Activated naive CD4-positive, alpha-beta T cell treated with anti-CD3 and anti-CD28 coated beads for 36 hours (primary cell): ENCODE data around the gene ZNF683. TPM values are rescaled to one million over a fixed set of nuclear protein-coding genes. Genes with fewer than 3 reads are reported as not detected.
"Not testable (repeated sequence)": the region's sequence is repeated elsewhere in the genome, so short reads cannot be mapped to it uniquely, and the experiment has no call there.

Experiments
- CTCF ChIA-PET: fragments of 350-600 bp; sonication (Branson Sonifier 250); formaldehyde crosslinking; loops from one replicate; lab custom pipeline; 2021; ENCODE audit warnings: antibody characterized with exemption; lab: Charles Lee
- DNase-seq: peaks from one replicate; pipeline ENCODE4 v3.0.0-alpha.2; 2020
- H3K27ac Mint-ChIP-seq: one replicate; pipeline ENCODE4 v1.8.0; 2021; ENCODE audit warnings: mild to moderate bottlenecking, mixed read lengths
- H3K27me3 Mint-ChIP-seq: one replicate; pipeline ENCODE4 v1.8.0; 2021; ENCODE audit warnings: low read depth, mixed read lengths
- H3K36me3 Mint-ChIP-seq: one replicate; pipeline ENCODE4 v1.8.0; 2021; ENCODE audit warnings: low read depth, mixed read lengths
- H3K4me1 Mint-ChIP-seq: one replicate; pipeline ENCODE4 v1.8.0; 2021; ENCODE audit warnings: low read depth, mixed read lengths
- H3K4me3 Mint-ChIP-seq: one replicate; pipeline ENCODE4 v1.8.0; 2021; ENCODE audit warnings: mild to moderate bottlenecking, moderate library complexity, mixed read lengths
- H3K9me3 Mint-ChIP-seq: one replicate; pipeline ENCODE4 v1.8.0; 2021; ENCODE audit warnings: mixed read lengths
- intact Hi-C: fragments of 100-400 bp; cut with micrococcal nuclease; formaldehyde crosslinking; loops from one replicate; pipeline ENCODE4 v1.15.1; 2023
- total RNA-seq, 2 experiments: library from RNA; stranded (reverse); gene quantifications; one replicate each; pipeline ENCODE4 v1.2.3, GENCODE V29; 2021

Gene ZNF683
- not detected for total RNA-seq

- intact Hi-C loops, H3K4me3 Mint-ChIP-seq: not testable (repeated sequence)
Observed at GRCh38 chr1:26372611-26373010, at the start of gene ZNF683. Gene ZNF683 (minus strand): TSS chr1:26372750. CDS start chr1:26368571, 4,179 bp downstream.

GRCh38 chr1:26419494-26419893, 46.9 kb upstream of the ZNF683 start:
- H3K4me3 Mint-ChIP-seq = no peak overlapping the region
- intact Hi-C loops = loop anchor here (5.0 kb wide), 1 partner anchor 382 kb away; no protein-coding TSS in a partner anchor
- DNase-seq = no peak
- H3K27me3 Mint-ChIP-seq = peaks cover 4% of the 10 kb centered on the region
- no peaks in the 10 kb centered on the region for H3K36me3 Mint-ChIP-seq
- no peak overlapping the region for H3K27ac Mint-ChIP-seq
- CTCF ChIA-PET = interaction anchor here (0.7 to 1.5 kb wide), 6 partner anchors 13 to 230 kb away, joined by 3 to 4 read pairs (median 4); no protein-coding TSS in a partner anchor
- H3K4me1 Mint-ChIP-seq = no peaks in the 10 kb centered on the region
- no peaks in the 10 kb centered on the region for H3K9me3 Mint-ChIP-seq

More at GRCh38 chr1:26372611-26373010, at the start of gene ZNF683:
- not testable (repeated sequence) for H3K9me3 Mint-ChIP-seq, H3K27me3 Mint-ChIP-seq, DNase-seq, H3K36me3 Mint-ChIP-seq
- peak within 1 kb of the TSS; percentile 22 for H3K27ac Mint-ChIP-seq
- CTCF ChIA-PET = interaction anchor here (2.2 kb wide), 1 partner anchor 9 kb away, joined by 17 read pairs; no protein-coding TSS in a partner anchor
- peaks cover 71% of the 10 kb centered on the region for H3K4me1 Mint-ChIP-seq

- intact Hi-C loops = loop anchor here (5.0 kb wide), 1 partner anchor 382 kb away; no protein-coding TSS in a partner anchor
- H3K9me3 Mint-ChIP-seq = no peaks in the 10 kb centered on the region
- CTCF ChIA-PET = interaction anchor here (1.0 to 2.3 kb wide), 3 partner anchors 41 to 81 kb away, joined by 3 to 13 read pairs (median 3); no protein-coding TSS in a partner anchor
Observed at GRCh38 chr1:26418865-26419349, 46.4 kb upstream of the ZNF683 start.

GRCh38 chr1:26417111-26417759, 44.7 kb upstream of the ZNF683 start:
- intact Hi-C loops = loop anchor here (1.0 to 5.0 kb wide), 3 partner anchors 54 to 380 kb away; no protein-coding TSS in a partner anchor
- Mint-ChIP-seq H3K36me3 (no peaks in the 10 kb centered on the region), H3K27me3 (peaks cover 14% of the 10 kb centered on the region), H3K4me1 (no peaks in the 10 kb centered on the region), H3K9me3 (no peaks in the 10 kb centered on the region), H3K4me3 (no peak overlapping the region), H3K27ac (no peak overlapping the region)
- CTCF ChIA-PET = interaction anchor here (0.6 to 3.4 kb wide), 62 partner anchors 9 to 381 kb away, joined by 3 to 42 read pairs (median 4); partner anchors contain the start of genes CEP85, CRYBG2, DHDDS and SH3BGRL3
- peak; percentile 92 for DNase-seq

More at GRCh38 chr1:26418865-26419349, 46.4 kb upstream of the ZNF683 start:
- Mint-ChIP-seq H3K4me3 (no peak overlapping the region), H3K4me1 (no peaks in the 10 kb centered on the region), H3K27ac (no peak overlapping the region), H3K36me3 (no peaks in the 10 kb centered on the region), H3K27me3 (peaks cover 6% of the 10 kb centered on the region)
- no peak for DNase-seq

GRCh38 chr1:26413031-26413430, 40.5 kb upstream of the ZNF683 start:
- no peaks in the 10 kb centered on the region for H3K36me3 Mint-ChIP-seq
- H3K9me3 Mint-ChIP-seq = no peaks in the 10 kb centered on the region
- H3K27ac Mint-ChIP-seq = no peak overlapping the region
- intact Hi-C loops = no loop called here
- peaks cover 45% of the 10 kb centered on the region for H3K27me3 Mint-ChIP-seq
- CTCF ChIA-PET = interaction anchor here (0.9 kb wide), 1 partner anchor 224 kb away, joined by 3 read pairs; no protein-coding TSS in a partner anchor
- peaks cover 26% of the 10 kb centered on the region for H3K4me1 Mint-ChIP-seq
- no peak overlapping the region for H3K4me3 Mint-ChIP-seq
- no peak for DNase-seq

GRCh38 chr1:26412180-26412840, 39.8 kb upstream of the ZNF683 start:
- Mint-ChIP-seq H3K4me1 (peaks cover 26% of the 10 kb centered on the region), H3K9me3 (no peaks in the 10 kb centered on the region), H3K27me3 (peaks cover 45% of the 10 kb centered on the region), H3K36me3 (no peaks in the 10 kb centered on the region), H3K27ac (no peak overlapping the region), H3K4me3 (no peak overlapping the region)
- CTCF ChIA-PET = no interaction called here
- no peak for DNase-seq
- intact Hi-C loops = no loop called here

- CTCF ChIA-PET = interaction anchor here (0.6 kb wide), 1 partner anchor 124 kb away, joined by 6 read pairs; no protein-coding TSS in a partner anchor
- Mint-ChIP-seq H3K36me3 (no peaks in the 10 kb centered on the region), H3K4me1 (peaks cover 26% of the 10 kb centered on the region), H3K27me3 (peaks cover 45% of the 10 kb centered on the region), H3K9me3 (no peaks in the 10 kb centered on the region), H3K27ac (no peak overlapping the region), H3K4me3 (no peak overlapping the region)
- DNase-seq = no peak
- intact Hi-C loops = no loop called here
Observed at GRCh38 chr1:26411624-26412074, 39.1 kb upstream of the ZNF683 start.

- Mint-ChIP-seq H3K4me1 (peaks cover 26% of the 10 kb centered on the region), H3K27me3 (peaks cover 45% of the 10 kb centered on the region), H3K4me3 (no peak within 1 kb of the TSS), H3K36me3 (no peaks in the 10 kb centered on the region), H3K9me3 (no peaks in the 10 kb centered on the region), H3K27ac (no peak within 1 kb of the TSS)
- DNase-seq = no peak
- CTCF ChIA-PET = interaction anchor here (0.6 kb wide), 1 partner anchor 123 kb away, joined by 6 read pairs; no protein-coding TSS in a partner anchor
- intact Hi-C loops = no loop called here
Observed at GRCh38 chr1:26410706-26411623, 38.4 kb upstream of the ZNF683 start, which contains the start of gene LIN28A. Gene LIN28A (plus strand): TSS chr1:26410817. CDS start chr1:26410892, 75 bp downstream.

- CTCF ChIA-PET = interaction anchor here (0.6 to 0.7 kb wide), 2 partner anchors 38 to 175 kb away, joined by 3 read pairs; no protein-coding TSS in a partner anchor
- DNase-seq = no peak
- Mint-ChIP-seq H3K36me3 (no peaks in the 10 kb centered on the region), H3K4me3 (no peak overlapping the region), H3K27ac (no peak overlapping the region), H3K9me3 (no peaks in the 10 kb centered on the region), H3K27me3 (peaks cover 45% of the 10 kb centered on the region), H3K4me1 (peaks cover 26% of the 10 kb centered on the region)
- intact Hi-C loops = no loop called here
Observed at GRCh38 chr1:26409191-26409807, 36.7 kb upstream of the ZNF683 start.

GRCh38 chr1:26408604-26409003, 36.1 kb upstream of the ZNF683 start:
- H3K9me3 Mint-ChIP-seq = no peaks in the 10 kb centered on the region
- CTCF ChIA-PET = no interaction called here
- peaks cover 26% of the 10 kb centered on the region for H3K4me1 Mint-ChIP-seq
- peak; percentile 86 for DNase-seq
- H3K27ac Mint-ChIP-seq = no peak overlapping the region
- H3K4me3 Mint-ChIP-seq = no peak overlapping the region
- H3K36me3 Mint-ChIP-seq = no peaks in the 10 kb centered on the region
- peaks cover 46% of the 10 kb centered on the region for H3K27me3 Mint-ChIP-seq
- intact Hi-C loops = no loop called here
